Measurements from ENCODE around the gene MMD. TPM values are rescaled to one million over a fixed set of nuclear protein-coding genes. Genes with fewer than 3 reads are reported as not detected.

Gene MMD
- total RNA-seq, 1 experiment from 2014 or later = 26.9 TPM

DNA sequence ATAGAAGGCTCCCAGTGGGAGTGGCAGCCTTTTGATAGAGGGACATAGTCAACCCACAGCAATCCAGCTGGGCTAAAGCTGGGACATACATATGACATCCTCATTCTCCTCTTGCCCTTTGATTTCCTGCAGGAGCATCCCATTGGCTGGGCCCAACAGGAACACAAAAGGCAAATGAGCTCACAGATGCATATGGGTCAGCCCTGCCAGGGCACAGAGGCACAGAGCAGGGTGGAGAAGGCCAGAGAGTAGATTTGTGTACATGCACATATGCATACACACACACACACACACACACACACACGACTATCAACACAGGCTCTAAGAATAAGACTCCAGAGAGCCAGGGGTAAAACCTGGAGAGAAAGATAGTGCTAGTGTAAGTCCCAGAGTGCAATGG, 58.6 kb downstream of the MMD start:
- no TSS peak for BruUV-seq (replicated peaks)
- Histone ChIP-seq H3K27me3 (ENCODE audit: control insufficient read depth, insufficient read depth, low read length) (peaks cover 4% of the 10 kb centered on the region; the same call in 1 of the 2 replicates), H3K36me3 (ENCODE audit: control insufficient read depth, insufficient read depth, low read length) (no peaks in the 10 kb centered on the region), H3K27ac (ENCODE audit: low read length) (no peak overlapping the region), H3K4me3 (ENCODE audit: low read depth in 2 of 2, low read length in 2 of 2) (no peak overlapping the region), H3K4me1 (ENCODE audit: control insufficient read depth, insufficient read depth, low read length) (no peaks in the 10 kb centered on the region), H3K9me3 (ENCODE audit: control insufficient read depth, insufficient read depth, low read depth, low read length) (peaks cover 9% of the 10 kb centered on the region; the same call in 1 of the 2 replicates)
- intact Hi-C loops (cut with micrococcal nuclease; ENCODE audit: unreplicated experiment) = no loop called here
- CTCF ChIA-PET = no interaction called here
- POLR2A ChIA-PET = no interaction called here
- no peak for ATAC-seq
- DNase-seq (ENCODE audit: low read depth, low spot score) = no peak
- in situ Hi-C loops (cut with HindIII; ENCODE audit: low pct_unique_long_range_greater_than_20kb, low sequenced_read_pairs) = no loop called here
- no peak for TF ChIP-seq CTCF (IDR thresholded peaks at IDR 0.05)
- TF ChIP-seq POLR2AphosphoS5 (IDR thresholded peaks at IDR 0.05; ENCODE audit: low read depth, low read length) = no peak
- no peak for TF ChIP-seq SIN3A (IDR thresholded peaks at IDR 0.05; ENCODE audit: borderline replicate concordance, insufficient read depth, low read depth, low read length)
- TF ChIP-seq TCF7L2 (IDR thresholded peaks at IDR 0.05; ENCODE audit: low read depth, low read length) = no peak
- no peak for TF ChIP-seq REST (IDR thresholded peaks at IDR 0.05; ENCODE audit: insufficient read depth in 1 of 2, low read depth in 2 of 2, low read length in 1 of 2)

- BruUV-seq (replicated peaks) = no TSS peak
Observed at GRCh38 chr17:55360971-55361370, 60.7 kb downstream of the MMD start.

More at GRCh38 chr17:55360971-55361370, 60.7 kb downstream of the MMD start:
- ATAC-seq = no peak
- Histone ChIP-seq H3K9me3 (ENCODE audit: control insufficient read depth, insufficient read depth, low read depth, low read length) (peaks cover 9% of the 10 kb centered on the region; the same call in 1 of the 2 replicates), H3K27me3 (ENCODE audit: control insufficient read depth, insufficient read depth, low read length) (peaks cover 2% of the 10 kb centered on the region; the same call in 1 of the 2 replicates), H3K36me3 (ENCODE audit: control insufficient read depth, insufficient read depth, low read length) (no peaks in the 10 kb centered on the region), H3K27ac (ENCODE audit: low read length) (no peak overlapping the region), H3K4me1 (ENCODE audit: control insufficient read depth, insufficient read depth, low read length) (no peaks in the 10 kb centered on the region), H3K4me3 (ENCODE audit: low read depth in 2 of 2, low read length in 2 of 2) (no peak overlapping the region)
- in situ Hi-C loops (cut with HindIII; ENCODE audit: low pct_unique_long_range_greater_than_20kb, low sequenced_read_pairs) (no loop called here), intact Hi-C loops (cut with micrococcal nuclease; ENCODE audit: unreplicated experiment) (no loop called here)
- POLR2A ChIA-PET = no interaction called here
- CTCF ChIA-PET = no interaction called here
- TF ChIP-seq TCF7L2 (IDR thresholded peaks at IDR 0.05; ENCODE audit: low read depth, low read length) (no peak), SIN3A (IDR thresholded peaks at IDR 0.05; ENCODE audit: borderline replicate concordance, insufficient read depth, low read depth, low read length) (no peak), REST (IDR thresholded peaks at IDR 0.05; ENCODE audit: insufficient read depth in 1 of 2, low read depth in 2 of 2, low read length in 1 of 2) (no peak), POLR2AphosphoS5 (IDR thresholded peaks at IDR 0.05; ENCODE audit: low read depth, low read length) (no peak), CTCF (IDR thresholded peaks at IDR 0.05) (no peak)
- DNase-seq (ENCODE audit: low read depth, low spot score) = no peak
